Right renal pelvis (tissue), 4 donors: Measurements from ENCODE around the gene SMIM32. TPM values are rescaled to one million over a fixed set of nuclear protein-coding genes. Genes with fewer than 3 reads are reported as not detected.

Experiments
- polyA plus RNA-seq, 4 donors: library from polyadenylated mRNA; unstranded; fragments of 120-200 nt; gene quantifications; one replicate each; pipeline ENCODE4 v1.2.1, GENCODE V29; 2013; ENCODE audit not compliant: insufficient read length in 4 of 4

SMIM32 gene
- polyA plus RNA-seq, 4 donors, result 11.5 to 23.3 (median 12.1) TPM

Other genes starting within 250 kb of the SMIM32 start
- gene LECT2, start 238.2 kb downstream of the SMIM32 start, polyA plus RNA-seq, result 1 to 10 TPM; 1.6 to 3.4 (median 2.5) TPM
- 100 to 1,000 TPM; 232 to 295 (median 263) TPM for gene TGFBI, start 164.2 kb downstream of the SMIM32 start, polyA plus RNA-seq
- 10 to 100 TPM; 58.9 to 79.9 (median 75.3) TPM for gene SMAD5, start 60.3 kb downstream of the SMIM32 start, polyA plus RNA-seq
- under 1 TPM; 0.41 to 0.57 (median 0.44) TPM for gene TRPC7, start 172.4 kb upstream of the SMIM32 start, polyA plus RNA-seq